HG02571 (cell line): Measurements from ENCODE around the gene LSAMP.
"Not testable (repeated sequence)": the region's sequence is repeated elsewhere in the genome, so short reads cannot be mapped to it uniquely, and the experiment has no call there.

Experiments used
- ATAC-seq: cut with Tn5 transposase; IDR thresholded peaks from one replicate; pipeline ENCODE4 v1.9.1; 2021; ENCODE audit warnings: mild to moderate bottlenecking, moderate library complexity; ENCODE audit not compliant: unreplicated experiment

Gene LSAMP

DNA sequence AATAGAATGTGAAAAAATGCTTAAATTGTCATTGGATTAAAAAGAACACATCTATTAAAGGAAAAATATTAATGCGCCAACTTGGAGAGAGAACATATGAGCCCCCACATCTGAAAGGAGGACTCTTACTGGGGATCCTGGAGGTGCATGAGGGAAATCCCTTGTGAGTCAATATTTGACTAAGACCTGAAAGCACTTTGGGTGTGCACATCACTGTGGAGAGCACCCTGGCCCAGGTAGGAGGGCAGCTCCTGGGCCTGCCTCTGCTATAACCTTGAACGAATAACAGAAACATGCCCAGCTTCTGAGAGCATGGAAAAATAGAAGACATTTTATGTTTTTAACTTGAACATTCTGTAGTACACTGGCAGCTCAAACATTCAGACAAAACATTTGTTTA, 622.2 kb downstream of the LSAMP start:
- ATAC-seq, result no peak

DNA sequence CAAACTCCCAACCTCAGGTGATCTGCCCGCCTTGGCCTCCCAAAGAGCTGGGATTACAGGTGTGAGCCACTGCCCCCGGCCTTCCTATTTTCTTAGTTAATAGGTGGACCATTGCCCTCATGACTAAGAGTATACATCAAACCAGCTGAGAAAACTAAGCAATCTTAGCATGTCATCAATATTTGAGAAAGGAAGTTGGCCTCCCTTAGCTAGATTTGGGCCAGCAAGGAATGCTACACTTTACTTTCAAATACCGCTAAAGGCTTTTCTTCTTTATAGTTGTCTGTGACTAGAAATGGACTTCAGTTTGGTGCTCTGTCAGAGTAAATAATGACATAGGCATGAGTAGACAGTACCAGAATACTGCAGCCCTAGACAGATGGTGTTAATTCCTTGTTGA, 622.7 kb downstream of the LSAMP start:
- ATAC-seq, result no peak

DNA sequence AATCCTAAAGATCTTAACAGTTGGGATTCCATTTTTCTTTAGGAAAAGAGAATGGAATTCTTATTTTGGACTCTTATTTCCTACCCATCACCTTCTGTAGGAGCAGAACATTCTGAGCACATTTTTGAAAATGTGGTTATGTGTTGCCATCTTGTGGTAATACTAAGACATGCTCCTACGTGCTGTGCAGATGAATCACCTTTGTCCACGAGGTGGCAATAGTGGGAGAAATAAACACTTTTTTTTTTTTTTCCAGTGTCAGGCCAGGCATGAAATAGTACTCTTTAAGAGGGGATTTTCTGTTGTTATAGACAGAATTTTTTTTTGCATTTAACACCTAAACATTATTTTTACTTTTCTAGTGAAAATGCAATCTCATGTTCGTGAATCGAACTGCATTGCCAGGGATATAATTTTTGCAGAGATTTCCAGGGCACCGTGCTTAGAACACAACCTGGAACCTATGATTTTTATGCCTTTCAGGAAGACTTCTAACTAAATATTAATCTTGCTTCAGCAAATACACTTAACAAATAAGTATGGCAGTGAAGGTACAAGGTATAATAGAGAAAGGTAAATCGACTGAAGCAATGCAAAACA, 625.4 kb downstream of the LSAMP start:
- peak; percentile 91 for ATAC-seq

DNA sequence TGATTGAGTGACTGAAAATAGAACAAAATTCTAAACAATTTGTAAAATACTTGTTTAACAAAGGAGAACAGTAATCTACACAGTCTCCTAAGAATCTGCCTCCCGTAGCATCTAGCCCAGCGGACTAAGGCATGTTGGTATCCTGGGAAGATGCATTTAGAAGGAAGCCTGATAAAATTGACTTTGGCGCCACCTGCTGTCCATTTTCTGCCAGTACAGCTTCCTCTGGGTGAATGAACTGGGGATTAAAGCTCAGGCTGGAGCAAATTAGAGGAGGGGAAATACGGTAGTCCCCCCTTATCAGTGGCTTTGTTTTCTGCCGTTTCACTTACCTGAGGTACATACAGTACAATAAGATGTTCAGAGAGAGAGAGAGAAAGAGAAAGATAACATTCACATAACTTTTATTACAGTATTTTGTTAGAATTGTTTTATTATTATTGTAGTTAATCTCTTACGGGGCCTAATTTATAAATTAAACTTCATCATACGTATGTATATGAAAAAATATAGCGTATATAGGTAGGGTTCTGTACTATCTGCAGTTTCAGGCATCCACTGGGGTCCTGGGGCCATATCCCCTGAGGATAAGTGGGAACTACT, 630.4 kb downstream of the LSAMP start:
- peak; percentile 53 for ATAC-seq

DNA sequence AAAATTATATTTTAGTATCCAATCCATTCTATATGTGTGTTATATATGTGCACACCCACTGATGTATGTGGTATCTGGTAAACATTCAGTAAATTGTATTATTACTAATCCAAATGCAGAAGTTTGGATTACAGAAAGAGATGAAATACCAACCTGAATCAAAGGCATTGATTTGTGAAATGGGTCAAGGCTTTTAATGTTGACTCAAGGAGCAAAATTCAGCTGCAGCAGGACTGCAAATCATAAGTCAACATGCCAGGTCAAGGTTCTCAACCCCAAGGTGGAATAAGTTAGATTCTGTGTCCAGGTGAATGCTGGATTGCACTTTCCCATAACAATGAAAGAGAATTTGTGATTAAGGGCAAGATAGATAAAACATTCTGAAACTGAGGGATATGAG, 631.3 kb downstream of the LSAMP start:
- no peak for ATAC-seq

DNA sequence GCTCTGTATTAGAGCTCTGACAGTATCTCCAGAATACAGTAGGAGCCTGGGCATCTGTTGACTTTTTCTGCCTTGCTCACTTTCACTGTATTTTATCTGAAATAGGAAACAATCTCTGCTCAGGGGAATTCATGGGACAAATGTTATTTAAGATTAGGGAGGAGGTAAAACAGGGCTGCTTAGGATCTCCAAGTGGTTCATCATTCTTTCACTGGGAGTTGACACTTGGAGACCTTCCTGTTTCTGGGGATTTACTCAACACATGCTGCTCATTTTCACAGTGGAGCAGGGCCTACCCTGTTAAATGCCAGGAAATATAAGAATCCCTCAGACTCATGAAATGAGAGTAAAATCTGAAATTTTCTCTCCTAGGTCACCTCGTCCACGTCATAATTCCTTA, 636.5 kb downstream of the LSAMP start:
- ATAC-seq, result no peak

DNA sequence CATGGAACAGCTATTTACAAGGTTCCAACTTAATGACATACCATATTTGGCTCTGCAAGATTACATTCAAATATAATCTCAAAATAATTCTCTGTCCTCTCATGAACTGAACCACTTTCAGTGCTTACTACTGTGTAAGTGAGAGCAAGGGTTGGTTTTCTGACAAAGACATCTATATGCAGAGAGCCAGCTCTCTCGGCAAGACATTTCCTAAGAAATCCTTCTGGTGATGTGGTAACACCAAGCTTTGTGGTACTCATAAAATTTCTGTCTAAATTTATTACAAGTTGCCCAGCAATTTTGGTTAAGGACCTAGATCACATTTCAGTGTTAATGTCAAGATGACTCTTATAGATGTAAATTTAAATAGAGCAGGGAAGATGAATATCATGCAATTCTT, 637.0 kb downstream of the LSAMP start:
- ATAC-seq, result no peak

DNA sequence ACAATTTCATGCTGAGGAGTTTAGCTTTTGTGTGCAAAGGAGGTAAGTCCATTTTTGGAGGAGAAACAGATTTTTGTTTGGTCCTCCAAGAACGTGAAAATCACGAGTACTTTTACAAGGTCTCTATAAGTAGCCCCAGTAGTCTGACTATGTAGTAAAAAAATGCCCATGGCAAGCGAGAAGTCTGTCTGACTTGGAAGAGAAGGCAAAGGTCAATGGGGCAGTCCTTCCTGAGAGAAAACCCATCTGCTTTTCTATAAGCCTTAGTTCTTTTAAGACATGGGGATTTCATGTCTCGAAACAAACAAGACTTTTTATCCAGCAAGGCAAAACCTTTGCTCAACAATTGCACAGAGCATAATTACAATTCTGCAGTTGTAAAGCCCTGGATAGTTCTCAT, 638.8 kb downstream of the LSAMP start:
- no peak for ATAC-seq

DNA sequence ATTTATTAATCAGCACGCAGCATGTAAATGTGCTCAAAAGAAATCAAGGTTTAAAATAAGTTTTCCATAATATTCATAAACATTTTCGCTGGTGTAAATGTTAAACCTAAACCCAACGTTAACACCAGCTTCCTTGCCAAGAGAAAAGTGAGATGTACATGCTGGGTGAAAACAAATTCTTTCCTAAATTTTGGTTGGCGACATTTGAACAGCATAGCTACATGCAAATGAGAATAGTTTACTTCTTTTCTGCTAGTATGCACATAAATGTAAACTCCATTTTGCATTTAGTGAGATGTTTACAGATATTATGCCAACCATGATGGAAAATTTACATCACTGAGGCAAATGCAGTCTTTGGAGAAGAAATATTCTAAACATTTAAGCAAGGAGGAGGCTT, 639.8 kb downstream of the LSAMP start:
- ATAC-seq, result no peak

DNA sequence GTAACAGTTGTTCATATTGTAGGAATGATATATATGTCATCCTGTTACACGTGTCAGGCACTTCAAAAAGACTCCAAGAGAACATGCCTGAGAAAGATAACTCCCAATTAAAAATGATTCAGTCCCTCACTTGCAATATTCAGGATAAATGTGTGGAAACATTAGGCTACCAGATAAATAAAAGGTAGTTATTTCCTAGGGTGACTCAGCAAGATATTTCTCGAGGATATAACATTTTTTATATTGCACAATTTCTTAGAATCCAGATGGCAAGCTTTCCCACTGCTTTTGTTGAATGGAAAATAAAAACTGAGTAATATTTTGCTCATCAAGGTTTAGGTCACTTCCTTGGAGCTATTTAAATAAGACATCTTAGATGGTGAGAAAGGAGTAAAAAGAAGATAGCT, 640.6 kb downstream of the LSAMP start:
- no peak for ATAC-seq

DNA sequence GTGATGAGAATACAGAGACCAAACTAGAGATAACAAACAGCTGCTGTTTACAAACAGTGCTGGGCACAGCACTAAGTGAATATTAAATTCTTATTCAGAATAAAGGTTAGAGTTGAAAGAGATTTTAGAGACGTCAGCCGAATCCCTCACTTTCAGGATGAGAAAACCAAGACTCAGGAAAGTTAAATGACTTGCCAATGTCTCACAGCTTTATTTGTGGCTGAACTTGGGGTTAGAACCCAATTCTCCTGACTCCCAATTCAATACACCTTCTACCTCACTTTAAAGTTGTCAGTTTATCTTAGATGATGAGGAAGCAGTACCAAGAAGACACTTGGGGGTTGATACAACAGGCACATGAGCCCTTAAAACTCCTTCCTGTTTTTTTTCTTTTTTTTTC, 641.1 kb downstream of the LSAMP start:
- no peak for ATAC-seq

DNA sequence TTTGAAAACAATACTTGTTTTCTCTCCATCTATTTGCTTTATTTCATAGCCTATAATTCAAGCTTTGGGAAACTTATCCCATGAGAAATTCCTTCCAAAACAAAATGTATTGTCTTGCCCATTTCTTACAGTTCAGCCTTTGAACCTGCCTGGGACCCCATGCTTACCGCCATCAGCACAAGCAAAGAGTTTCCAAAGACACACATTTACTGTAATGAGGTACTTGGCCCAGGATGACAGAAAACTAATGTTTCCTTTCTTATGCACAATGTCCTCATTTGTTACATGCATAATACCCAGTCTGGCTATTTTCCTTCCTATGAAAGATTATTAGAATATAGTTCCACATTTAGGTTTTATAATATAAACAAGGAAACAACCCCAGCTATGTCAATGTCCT, 641.6 kb downstream of the LSAMP start:
- ATAC-seq, result no peak

DNA sequence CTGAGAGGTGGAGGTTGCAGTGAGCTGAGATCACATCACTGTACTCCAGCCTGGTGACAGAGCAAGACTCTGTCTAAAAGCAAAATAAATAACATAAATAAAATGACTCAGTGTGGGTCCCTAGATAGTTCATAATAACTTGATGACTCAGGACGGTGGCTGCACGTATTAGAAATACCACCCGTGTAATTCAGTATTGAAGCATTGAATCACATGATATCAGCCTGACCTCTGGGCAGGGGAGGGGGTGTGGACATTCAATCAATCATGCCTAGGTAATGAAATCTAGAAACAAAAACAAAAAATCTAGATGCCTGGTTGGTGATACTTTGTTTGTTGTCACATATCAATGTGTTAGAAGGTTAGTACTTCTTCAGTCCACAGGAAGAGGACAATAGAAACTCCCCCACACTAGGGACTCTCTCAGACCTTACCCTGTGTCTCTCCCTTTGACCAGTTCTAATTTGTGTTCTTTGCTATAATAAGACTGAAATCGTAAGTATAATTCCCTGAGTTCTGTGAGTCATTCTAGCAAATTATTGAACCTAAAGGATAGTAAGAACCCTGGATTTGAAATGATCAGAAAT, 644.7 kb downstream of the LSAMP start:
- no peak for ATAC-seq

DNA sequence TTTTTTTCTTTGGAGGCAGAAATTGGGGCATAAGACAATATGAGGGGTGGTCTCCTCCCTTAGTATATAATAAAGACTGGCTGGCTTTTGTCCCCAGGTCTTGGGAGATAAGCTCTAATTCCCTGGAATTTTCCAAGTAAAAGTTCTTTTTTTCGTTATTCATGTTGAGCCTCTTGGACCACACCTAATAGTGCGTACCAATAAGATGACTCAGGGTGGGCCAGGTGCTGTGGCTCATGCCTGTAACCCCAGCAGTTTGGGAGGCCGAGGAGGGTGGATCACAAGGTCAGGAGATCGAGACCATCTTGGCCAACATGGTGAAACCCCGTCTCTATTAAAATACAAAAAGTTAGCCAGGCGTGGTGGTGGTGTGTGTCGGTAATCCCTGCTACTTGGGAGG, 645.2 kb downstream of the LSAMP start:
- not testable (repeated sequence) for ATAC-seq

DNA sequence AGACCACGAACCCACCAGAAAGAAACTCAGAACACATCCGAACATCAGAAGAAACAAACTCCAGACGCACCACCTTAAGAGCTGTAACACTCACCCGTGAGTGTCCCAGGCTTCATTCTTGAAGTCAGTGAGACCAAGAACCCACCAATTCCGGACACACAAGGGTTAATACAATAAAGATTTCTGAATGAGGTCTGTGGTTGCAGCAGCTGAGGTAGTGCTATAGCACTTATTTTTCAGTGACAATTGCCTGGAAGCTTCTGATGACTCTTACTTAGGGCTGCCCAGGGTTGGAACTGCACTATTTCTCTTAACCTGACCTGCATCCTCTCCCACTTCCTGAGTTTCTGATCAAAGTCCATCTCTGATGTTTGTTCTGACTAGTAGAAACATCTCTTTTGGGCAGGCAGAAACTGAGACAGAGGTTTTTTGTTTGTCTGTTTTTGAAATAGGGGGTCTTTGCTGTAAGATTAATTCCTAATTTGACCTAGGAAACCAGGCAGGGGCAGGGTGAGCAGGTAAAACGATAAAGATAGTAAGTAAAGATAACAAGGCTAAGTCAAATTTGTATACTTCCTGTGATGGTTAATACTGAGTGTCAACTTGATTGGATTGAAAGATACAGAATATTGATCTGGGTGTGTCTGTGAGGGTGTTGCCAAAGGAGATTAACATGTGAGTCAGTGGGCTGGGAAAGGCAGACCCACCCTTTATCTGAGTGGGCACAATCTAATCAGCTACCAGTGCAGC, 652.9 kb downstream of the LSAMP start:
- ATAC-seq, result no peak

DNA sequence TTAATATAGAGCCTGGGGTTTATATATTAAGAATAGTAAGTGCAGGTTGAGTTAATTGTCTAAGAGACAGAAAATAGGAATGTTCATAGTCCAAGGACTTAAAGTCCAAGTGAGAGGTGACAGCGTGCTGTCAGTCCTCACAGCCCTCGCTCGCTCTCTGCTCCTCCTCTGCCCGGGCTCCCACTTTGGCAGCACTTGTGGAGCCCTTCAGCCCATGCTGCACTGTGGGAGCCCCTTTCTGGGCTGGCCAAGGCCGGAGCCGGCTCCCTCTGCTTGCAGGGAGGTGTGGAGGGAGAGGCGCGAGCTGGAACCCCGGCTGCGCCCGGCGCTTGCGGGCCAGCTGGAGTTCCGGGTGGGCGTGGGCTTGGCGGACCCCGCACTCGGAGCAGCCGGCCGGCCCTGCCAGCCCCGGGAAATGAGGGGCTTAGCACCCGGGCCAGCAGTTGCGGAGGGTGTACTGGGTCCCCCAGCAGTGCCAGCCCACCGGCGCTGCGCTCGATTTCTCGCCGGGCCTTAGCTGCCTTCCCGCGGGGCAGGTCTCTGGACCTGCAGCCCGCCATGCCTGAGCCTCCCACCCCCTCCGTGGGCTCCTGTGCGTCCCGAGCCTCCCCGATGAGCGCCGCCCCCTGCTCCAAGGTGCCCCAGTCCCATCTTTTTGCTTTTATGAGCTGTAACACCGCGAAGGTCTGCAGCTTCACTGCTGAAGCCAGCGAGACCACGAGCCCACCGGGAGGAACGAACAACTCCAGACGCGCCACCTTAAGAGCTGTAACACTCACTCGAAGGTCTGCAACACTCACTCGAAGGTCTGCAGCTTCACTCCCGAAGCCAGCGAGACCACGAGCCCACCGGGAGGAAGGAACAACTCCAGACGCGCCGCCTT, 653.8 kb downstream of the LSAMP start:
- ATAC-seq, result not testable (repeated sequence)

DNA sequence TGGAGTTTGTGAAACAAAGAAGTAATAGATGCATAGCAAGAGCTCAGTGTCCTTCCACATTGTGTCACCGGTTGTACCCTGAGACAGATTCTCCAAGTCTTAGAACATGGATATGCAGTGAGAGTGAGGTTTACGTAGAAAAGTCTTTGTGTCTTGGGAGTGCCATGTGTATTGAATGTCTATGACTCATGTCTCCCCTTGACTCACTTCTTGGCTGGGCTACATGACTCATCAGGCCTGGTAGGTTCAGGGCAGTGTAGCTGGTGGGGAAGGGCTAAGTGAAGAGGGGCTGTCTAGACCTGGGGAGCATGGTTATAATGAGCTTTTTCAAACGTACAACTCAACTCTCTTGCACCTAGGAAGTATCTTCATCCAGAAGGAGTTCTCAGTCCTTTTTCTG, 654.5 kb downstream of the LSAMP start:
- ATAC-seq, result no peak

DNA sequence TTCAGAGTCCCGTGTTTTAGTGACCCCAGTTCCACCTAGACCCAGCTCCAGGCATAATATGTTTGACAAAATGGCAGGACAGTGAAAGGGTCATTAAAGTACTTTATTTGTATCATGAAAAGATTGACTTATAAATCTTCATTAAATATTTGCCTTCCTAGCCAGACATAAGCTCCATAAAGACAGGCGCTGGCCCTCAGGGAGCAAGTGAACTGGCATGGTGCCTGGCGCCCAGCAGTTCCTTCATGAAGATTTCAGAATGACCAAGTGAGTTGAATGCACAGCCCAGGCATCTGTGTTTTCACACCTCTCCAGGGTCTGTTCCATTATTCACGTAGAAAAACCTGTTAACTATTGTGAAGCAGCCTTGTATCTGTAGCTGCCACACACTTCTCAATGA, 655.8 kb downstream of the LSAMP start:
- no peak for ATAC-seq

DNA sequence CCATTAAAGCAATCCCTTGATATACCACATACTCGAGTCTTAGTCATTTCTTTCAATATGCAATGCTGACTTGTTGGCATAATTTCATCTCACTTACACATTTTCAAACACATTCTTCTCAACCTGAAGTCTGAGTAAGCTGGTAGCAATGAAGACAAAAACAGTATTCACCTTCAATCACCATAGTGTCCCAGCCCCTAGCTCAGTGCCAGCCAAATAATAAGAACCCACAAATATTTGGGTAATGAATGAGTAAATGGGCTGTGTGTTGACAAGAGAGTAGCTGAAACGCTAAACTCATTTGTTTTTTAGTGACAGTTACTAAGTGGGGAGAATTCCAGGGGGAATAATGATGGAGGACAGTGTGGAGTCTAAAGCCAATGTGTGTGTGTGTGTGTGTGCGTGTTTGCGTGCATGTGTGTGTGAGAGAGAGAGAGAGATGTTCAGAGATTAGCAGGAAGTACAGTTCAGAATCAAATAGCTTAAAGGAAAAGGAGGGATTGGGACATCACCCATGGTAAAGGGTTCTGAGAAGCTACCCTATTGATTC, 656.3 kb downstream of the LSAMP start:
- ATAC-seq, result no peak

DNA sequence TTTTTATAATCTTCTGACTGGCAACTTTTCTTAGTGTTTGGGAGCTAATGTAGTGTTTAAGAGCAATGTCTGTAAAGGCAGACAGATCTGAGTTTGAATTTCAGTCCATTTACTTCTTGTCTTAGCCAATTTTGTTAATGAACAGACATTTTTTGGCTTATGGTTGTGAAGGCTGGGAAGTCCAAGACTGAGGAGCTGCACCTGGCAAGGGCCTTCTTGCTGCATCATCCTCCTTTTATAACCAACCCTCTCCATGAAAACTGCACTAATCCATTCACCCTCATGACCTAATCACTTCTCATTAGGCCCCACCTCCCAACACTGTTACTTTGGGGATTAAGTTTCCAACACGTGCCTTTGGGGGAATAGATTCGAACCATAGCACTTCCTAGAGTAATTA, 657.5 kb downstream of the LSAMP start:
- no peak for ATAC-seq

DNA sequence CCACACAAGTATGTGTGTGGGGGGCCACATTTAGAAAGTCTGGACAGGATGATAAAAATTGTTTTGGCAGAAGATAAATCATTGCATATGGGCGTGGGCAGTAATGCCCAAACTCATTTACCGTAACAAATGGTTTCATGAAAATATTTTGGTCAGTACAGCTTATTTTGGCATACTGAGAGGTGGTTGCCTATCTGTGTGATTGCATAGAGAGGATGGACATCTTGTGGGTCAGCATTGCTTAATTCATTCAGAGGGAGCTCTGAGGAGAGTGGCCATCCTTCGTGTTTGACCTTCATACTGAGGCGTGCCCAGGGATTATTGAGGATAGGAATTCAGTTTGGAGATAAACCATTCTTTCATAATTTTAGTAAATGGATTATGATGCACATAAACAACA, 659.5 kb downstream of the LSAMP start:
- no peak for ATAC-seq
